Endothelial cell of umbilical vein (primary cell): ENCODE results near the gene RAB36. TPM values are rescaled to one million over a fixed set of nuclear protein-coding genes. Genes with fewer than 3 reads are reported as not detected.

Experiments used
- BruUV-seq: library from RNA; stranded (reverse); fragments of 400-500 nt; replicated peaks from 2 replicates; lab custom pipeline; 2021; lab: Mats Ljungman, UMichigan
- CTCF ChIA-PET: fragments of 300-600, 350-600 bp; sonication (Branson Sonifier 250); formaldehyde crosslinking; loops from one replicate; lab custom pipeline; 2021; ENCODE audit warnings: antibody characterized with exemption, inconsistent platforms; lab: Charles Lee
- POLR2A ChIA-PET: fragments of 300-600, 350-600 bp; sonication (Branson Sonifier 250); formaldehyde crosslinking; loops from one replicate; lab custom pipeline; 2021; ENCODE audit warnings: antibody characterized with exemption, inconsistent platforms; lab: Charles Lee
- DNase-seq: peaks from one replicate; pipeline ENCODE4 v3.0.0-alpha.2; 2011; ENCODE audit warnings: low read depth, low spot score
- FAIRE-seq: peaks from 2 replicates; lab custom pipeline; 2011; peaks lifted over from hg19 to GRCh38; lab: Jason Lieb, UNC
- H2AFZ ChIP-seq: 2 replicates; pipeline ENCODE4 v1.6.0; 2012; ENCODE audit warnings: low read depth, low read length, control low read depth, inconsistent platforms
- H3K27ac ChIP-seq: 2 replicates; pipeline ENCODE4 v1.5.1; 2011; ENCODE audit warnings: low read depth, mild to moderate bottlenecking, control low read depth, low read length, moderate library complexity; ENCODE audit not compliant: insufficient read depth
- H3K27me3 ChIP-seq, 2 experiments: 2 replicates each; pipeline versions ENCODE4 v1.6.0 to v1.6.1; 2011; ENCODE audit warnings: low read length in 2 of 2, mixed read lengths in 1 of 2; ENCODE audit not compliant: control insufficient read depth in 2 of 2, insufficient read depth in 2 of 2
- H3K36me3 ChIP-seq, 2 experiments: 2 replicates in 1 of 2; 3 replicates in 1 of 2; pipeline ENCODE4 v1.5.1; 2011; ENCODE audit warnings: low read length in 2 of 2, mild to moderate bottlenecking in 1 of 2, moderate library complexity in 1 of 2; ENCODE audit not compliant: control insufficient read depth in 2 of 2, insufficient read depth in 2 of 2; ENCODE audit errors: extremely low read depth in 1 of 2
- H3K4me1 ChIP-seq: 3 replicates; pipeline ENCODE4 v1.5.1; 2011; ENCODE audit warnings: mild to moderate bottlenecking, low read length; ENCODE audit not compliant: control insufficient read depth, insufficient read depth; ENCODE audit errors: extremely low read depth
- H3K4me2 ChIP-seq: 2 replicates; pipeline ENCODE4 v1.6.1; 2011; ENCODE audit warnings: low read length, control low read depth, mixed read lengths; ENCODE audit not compliant: insufficient read depth
- H3K4me3 ChIP-seq, 3 experiments: fragments of 200-600 bp in 1 of 3; sonication (generic), shearing (Covaris generic) in 1 of 3; replicated peaks in 1 of 3; 2 replicates each; pipeline ENCODE4 v1.5.1; 2011 to 2016; ENCODE audit warnings: control low read depth in 3 of 3, low read length in 3 of 3, mild to moderate bottlenecking in 2 of 3, inconsistent platforms in 1 of 3, low read depth in 1 of 3, moderate library complexity in 1 of 3; ENCODE audit not compliant: insufficient read depth in 1 of 3
- H3K79me2 ChIP-seq: 2 replicates; pipeline ENCODE4 v1.6.0; 2012; ENCODE audit warnings: low read length, inconsistent platforms; ENCODE audit not compliant: control insufficient read depth, insufficient read depth
- H3K9ac ChIP-seq: replicated peaks from 2 replicates; pipeline ENCODE3; 2011; ENCODE audit warnings: low read length, control low read depth; ENCODE audit not compliant: insufficient read depth; ENCODE audit errors: extremely low read depth
- H3K9me1 ChIP-seq: replicated peaks from 3 replicates; pipeline ENCODE4 v1.6.0; 2011; ENCODE audit warnings: mild to moderate bottlenecking, low read length; ENCODE audit not compliant: control insufficient read depth, insufficient read depth; ENCODE audit errors: extremely low read depth
- H3K9me3 ChIP-seq: replicated peaks from 2 replicates; pipeline ENCODE4 v1.5.1; 2012; ENCODE audit warnings: low read length, inconsistent platforms; ENCODE audit not compliant: control insufficient read depth, insufficient read depth
- H4K20me1 ChIP-seq: replicated peaks from 2 replicates; pipeline ENCODE3; 2011; ENCODE audit warnings: mild to moderate bottlenecking, low read length; ENCODE audit not compliant: control insufficient read depth, insufficient read depth; ENCODE audit errors: extremely low read depth
- CTCF ChIP-seq, 2 donors: IDR thresholded peaks; 1 replicate in 1 of 2; 2 replicates in 1 of 2; pipeline ENCODE4 v1.5.1; 2011; ENCODE audit warnings: low read length in 2 of 2, mild to moderate bottlenecking in 2 of 2, moderate library complexity in 2 of 2, control low read depth in 1 of 2, inconsistent platforms in 1 of 2, low read depth in 1 of 2; ENCODE audit not compliant: insufficient read depth in 1 of 2; ENCODE audit errors: extremely low read depth in 1 of 2
- EZH2 ChIP-seq: IDR thresholded peaks from 2 replicates; pipeline ENCODE4 v1.6.1; 2012; ENCODE audit warnings: borderline replicate concordance, low read depth, mild to moderate bottlenecking, moderate library complexity, low read length, inconsistent platforms; ENCODE audit not compliant: severe bottlenecking
- FOS ChIP-seq: IDR thresholded peaks from 2 replicates; pipeline ENCODE4 v1.6.1; 2011; ENCODE audit warnings: mild to moderate bottlenecking, low read length, moderate library complexity, borderline replicate concordance; ENCODE audit not compliant: insufficient read depth
- GATA2 ChIP-seq: IDR thresholded peaks from 2 replicates; pipeline ENCODE4 v1.7.0; 2011; ENCODE audit warnings: low read depth, mild to moderate bottlenecking, moderate library complexity, mixed read lengths, low read length; ENCODE audit not compliant: insufficient read length, insufficient read depth
- JUN ChIP-seq: IDR thresholded peaks from 2 replicates; pipeline ENCODE4 v1.6.1; 2011; ENCODE audit warnings: borderline replicate concordance, low read depth; ENCODE audit not compliant: insufficient read length, insufficient read depth
- MYC ChIP-seq: IDR thresholded peaks from one replicate; pipeline ENCODE4 v1.6.1; 2011; ENCODE audit warnings: mild to moderate bottlenecking, low read depth, low read length
- POLR2A ChIP-seq: IDR thresholded peaks from 2 replicates; pipeline ENCODE4 v1.6.1; 2012; ENCODE audit warnings: low read depth, mild to moderate bottlenecking, control low read depth, low read length
- POLR2AphosphoS5 ChIP-seq: IDR thresholded peaks from 2 replicates; pipeline ENCODE4 v1.6.1; 2012; ENCODE audit warnings: low read depth, mild to moderate bottlenecking, control low read depth, low read length, moderate library complexity; ENCODE audit not compliant: insufficient read depth
- dilution Hi-C: fragments of 300-500 bp; cut with MboI; formaldehyde crosslinking; loops from one replicate; pipeline ENCODE4 v1.15.0; 2019; ENCODE audit warnings: low sequenced_read_pairs; ENCODE audit not compliant: extremely low pct_ligation_motif_present
- intact Hi-C: fragments of 100-400 bp; cut with micrococcal nuclease; formaldehyde crosslinking; loops from one replicate; pipeline ENCODE4 v1.10.0; 2022
- polyA plus RNA-seq, 4 experiments: library from polyadenylated mRNA; depleted of rRNA in 3 of 4; stranded (reverse) in 3 of 4; unstranded in 1 of 4; fragments of >200 nt; gene quantifications; 2 replicates each; pipeline versions ENCODE4 v1.2.1 to v1.2.3, GENCODE V29; 2011 to 2012; ENCODE audit warnings: missing spikeins in 1 of 4
- total RNA-seq: library from RNA; stranded (reverse); gene quantifications from 2 replicates; pipeline ENCODE4 v1.2.3, GENCODE V29; 2021
- TF ChIP-seq, protein P1 (sequence below): IDR thresholded peaks from 2 replicates; pipeline ENCODE4 v1.6.1; 2011; ENCODE audit not compliant: insufficient read depth, insufficient read length

The RAB36 gene
- total and polyA plus RNA-seq, 2 donors (not counting 3 experiments of a cell fraction or from before 2014, with no cell fraction given) = 2.7 to 3.1 TPM

DNA sequence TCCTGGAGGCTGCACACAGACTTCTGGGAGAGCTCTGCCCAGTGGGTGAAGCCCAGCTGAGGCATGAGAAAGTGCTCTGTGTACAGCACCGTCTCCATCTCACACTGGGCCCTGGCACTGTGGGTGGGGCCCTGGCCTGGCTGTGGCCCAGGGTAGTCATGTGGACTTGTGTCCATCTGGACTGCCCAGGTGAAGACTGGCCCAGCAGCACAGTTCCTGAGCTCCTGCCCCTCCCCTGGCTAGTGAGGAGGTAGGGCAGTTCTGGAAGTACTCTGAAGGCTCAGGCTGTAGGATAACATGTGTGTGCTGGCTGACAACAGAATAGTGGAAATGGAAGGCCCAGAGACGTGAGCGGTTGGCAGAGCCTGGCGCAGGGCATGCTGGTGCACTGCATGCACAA lies 38.9 kb upstream of the RAB36 start:
- TF ChIP-seq, protein P1, sequence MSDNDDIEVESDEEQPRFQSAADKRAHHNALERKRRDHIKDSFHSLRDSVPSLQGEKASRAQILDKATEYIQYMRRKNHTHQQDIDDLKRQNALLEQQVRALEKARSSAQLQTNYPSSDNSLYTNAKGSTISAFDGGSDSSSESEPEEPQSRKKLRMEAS = no peak
- TF ChIP-seq POLR2A (no peak), JUN (no peak)
- Histone ChIP-seq H3K36me3 (no peaks in the 10 kb centered on the region), H3K79me2 (no peaks in the 10 kb centered on the region), H3K4me1 (no peaks in the 10 kb centered on the region), H4K20me1 (no peaks in the 10 kb centered on the region), H3K9me3 (no peaks in the 10 kb centered on the region), H2AFZ (no peak overlapping the region), H3K4me2 (no peak overlapping the region), H3K9ac (no peak overlapping the region), H3K27me3 (no peaks in the 10 kb centered on the region), H3K4me3 (no peak overlapping the region), H3K9me1 (no peaks in the 10 kb centered on the region), H3K27ac (no peak overlapping the region)
- ChIA-PET POLR2A (no interaction called here), CTCF (no interaction called here)
- dilution Hi-C loops (no loop called here), intact Hi-C loops (no loop called here)
- DNase-seq = no peak
- no peak for FAIRE-seq
- BruUV-seq = no TSS peak

DNA sequence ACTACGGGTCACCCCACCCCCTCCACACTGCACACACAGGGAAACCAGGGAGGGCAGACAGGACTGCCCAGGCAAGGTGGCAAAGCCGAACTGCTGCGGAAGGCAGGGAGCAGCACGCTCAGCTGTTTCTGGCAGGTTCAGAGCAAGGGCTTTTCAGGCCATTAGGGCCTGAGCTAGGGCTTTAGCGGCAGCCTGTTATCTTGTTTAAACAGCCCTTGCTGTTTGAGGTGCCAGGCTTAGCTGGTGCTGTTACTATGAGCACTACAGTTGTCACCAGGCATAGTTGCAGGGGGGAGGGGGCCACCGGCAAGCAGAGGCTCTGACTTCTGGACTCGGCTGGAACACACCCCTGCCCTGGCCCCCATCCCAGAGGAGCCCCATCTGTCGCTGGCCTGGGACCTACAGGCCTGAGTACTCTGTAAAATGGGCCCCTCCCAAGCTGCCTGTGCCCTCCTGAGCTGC lies 38.3 kb upstream of the RAB36 start:
- Histone ChIP-seq H3K79me2 (no peaks in the 10 kb centered on the region), H3K9me3 (no peaks in the 10 kb centered on the region), H3K27ac (no peak overlapping the region), H3K9ac (no peak overlapping the region), H3K4me1 (no peaks in the 10 kb centered on the region), H3K9me1 (no peaks in the 10 kb centered on the region), H2AFZ (no peak overlapping the region), H3K36me3 (no peaks in the 10 kb centered on the region), H3K27me3 (no peaks in the 10 kb centered on the region), H3K4me2 (no peak overlapping the region), H4K20me1 (no peaks in the 10 kb centered on the region), H3K4me3 (no peak overlapping the region)
- DNase-seq (no peak), FAIRE-seq (no peak)
- intact Hi-C loops (no loop called here), dilution Hi-C loops (no loop called here)
- POLR2A ChIA-PET = no interaction called here
- no TSS peak for BruUV-seq
- CTCF ChIA-PET = no interaction called here
- no peak for TF ChIP-seq MYC
- TF ChIP-seq, protein P1 = no peak
- no peak for TF ChIP-seq POLR2AphosphoS5
- no peak for TF ChIP-seq EZH2
- no peak for TF ChIP-seq FOS
- TF ChIP-seq CTCF (IDR thresholded peaks at IDR 0.05; ENCODE audit: extremely low read depth in 1 of 2, insufficient read depth in 1 of 2, low read depth in 1 of 2, low read length in 2 of 2) = no peak
- no peak for TF ChIP-seq JUN
- no peak for TF ChIP-seq POLR2A
- no peak for TF ChIP-seq GATA2
